Measurements from ENCODE around the gene FBXO11. TPM values are rescaled to one million over a fixed set of nuclear protein-coding genes. Genes with fewer than 3 reads are reported as not detected.

Gene FBXO11
- total RNA-seq, 1 donor from 2014 or later, result 34.7 TPM

DNA sequence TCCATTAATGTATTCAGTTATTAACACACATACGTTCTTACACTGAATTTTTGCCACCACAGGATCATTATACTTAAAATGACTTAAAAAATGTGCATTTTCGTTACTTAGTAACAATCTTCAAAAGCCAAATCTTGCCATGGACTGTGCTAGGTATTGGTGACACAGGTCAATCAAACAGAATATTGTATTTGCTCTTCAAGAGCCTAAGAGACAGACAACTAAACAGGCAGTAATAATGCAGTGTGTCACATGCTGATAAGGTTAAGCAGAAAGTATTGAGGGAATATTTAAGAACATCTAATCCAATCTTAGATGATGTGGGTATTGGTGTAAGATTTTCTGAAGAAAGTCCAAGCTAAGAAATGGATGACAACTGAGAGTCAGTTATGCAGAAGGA is 56.9 kb downstream of the FBXO11 start:
- no peaks in the 10 kb centered on the region for H3K36me3 ChIP-seq
- no peaks in the 10 kb centered on the region for H3K9me3 ChIP-seq (replicated peaks)
- H3K27ac ChIP-seq (replicated peaks), result no peak overlapping the region
- no peak for DNase-seq
- peaks cover 77% of the 10 kb centered on the region for H3K4me1 ChIP-seq
- intact Hi-C loops (cut with micrococcal nuclease), result no loop called here
- no peak overlapping the region for H3K4me3 ChIP-seq
- TF ChIP-seq CTCF (IDR thresholded peaks at IDR 0.05; ENCODE audit: borderline replicate concordance), result no peak
- H3K27me3 ChIP-seq (ENCODE audit: low read depth), result no peaks in the 10 kb centered on the region

- Histone ChIP-seq H3K4me1 (peaks cover 62% of the 10 kb centered on the region), H3K36me3 (peaks cover 6% of the 10 kb centered on the region), H3K9me3 (replicated peaks) (no peaks in the 10 kb centered on the region), H3K27me3 (ENCODE audit: low read depth) (no peaks in the 10 kb centered on the region), H3K27ac (replicated peaks) (peak overlapping the region; percentile 31), H3K4me3 (no peak overlapping the region)
- TF ChIP-seq CTCF (IDR thresholded peaks at IDR 0.05; ENCODE audit: borderline replicate concordance), result no peak
- intact Hi-C loops (cut with micrococcal nuclease), result no loop called here
- no peak for DNase-seq
Observed at GRCh38 chr2:47844162-47844561, 62.1 kb downstream of the FBXO11 start.

DNA sequence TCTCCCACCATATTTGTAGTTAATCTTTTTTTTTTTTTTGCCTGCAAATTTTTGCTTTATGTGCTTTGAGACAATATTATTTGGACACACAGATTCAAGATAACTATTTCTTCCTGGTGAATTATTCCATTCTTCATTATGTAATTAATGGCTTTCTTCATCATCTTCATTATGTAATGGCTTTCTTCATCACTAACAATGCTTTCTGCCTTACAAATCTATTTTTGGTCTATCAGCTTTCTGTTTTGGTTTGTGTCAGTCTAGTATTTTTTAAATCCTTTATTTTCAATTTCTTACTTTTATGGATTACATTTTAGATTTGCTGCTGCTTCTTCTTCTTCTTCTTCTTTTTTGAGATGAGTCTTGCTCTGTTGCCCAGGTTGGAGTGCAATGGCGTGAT is 62.9 kb downstream of the FBXO11 start:
- intact Hi-C loops (cut with micrococcal nuclease), result no loop called here

GRCh38 chr2:47842846-47843245 is 63.5 kb downstream of the FBXO11 start:
- H3K27ac ChIP-seq (replicated peaks), result no peak overlapping the region
- H3K9me3 ChIP-seq (replicated peaks), result no peaks in the 10 kb centered on the region
- H3K27me3 ChIP-seq (ENCODE audit: low read depth), result no peaks in the 10 kb centered on the region
- H3K4me3 ChIP-seq, result no peak overlapping the region
- DNase-seq, result no peak
- no peak for TF ChIP-seq CTCF (IDR thresholded peaks at IDR 0.05; ENCODE audit: borderline replicate concordance)
- intact Hi-C loops (cut with micrococcal nuclease), result no loop called here
- H3K4me1 ChIP-seq, result peaks cover 56% of the 10 kb centered on the region
- peaks cover 19% of the 10 kb centered on the region for H3K36me3 ChIP-seq

More for the DNA sequence above, 62.9 kb downstream of the FBXO11 start:
- TF ChIP-seq CTCF (IDR thresholded peaks at IDR 0.05; ENCODE audit: borderline replicate concordance), result no peak
- no peak overlapping the region for H3K27ac ChIP-seq (replicated peaks)
- H3K4me1 ChIP-seq, result peaks cover 57% of the 10 kb centered on the region
- H3K4me3 ChIP-seq, result no peak overlapping the region
- DNase-seq, result no peak
- H3K27me3 ChIP-seq (ENCODE audit: low read depth), result no peaks in the 10 kb centered on the region
- H3K36me3 ChIP-seq, result peaks cover 13% of the 10 kb centered on the region
- no peaks in the 10 kb centered on the region for H3K9me3 ChIP-seq (replicated peaks)

- TF ChIP-seq CTCF (IDR thresholded peaks at IDR 0.05; ENCODE audit: borderline replicate concordance), result no peak
- H3K27me3 ChIP-seq (ENCODE audit: low read depth), result no peaks in the 10 kb centered on the region
- intact Hi-C loops (cut with micrococcal nuclease), result no loop called here
- DNase-seq, result no peak
- H3K27ac ChIP-seq (replicated peaks), result no peak overlapping the region
- H3K36me3 ChIP-seq, result peaks cover 61% of the 10 kb centered on the region
- no peak overlapping the region for H3K4me3 ChIP-seq
- peaks cover 24% of the 10 kb centered on the region for H3K4me1 ChIP-seq
- H3K9me3 ChIP-seq (replicated peaks), result no peaks in the 10 kb centered on the region
Observed at GRCh38 chr2:47838686-47839085, 67.6 kb downstream of the FBXO11 start.

DNA sequence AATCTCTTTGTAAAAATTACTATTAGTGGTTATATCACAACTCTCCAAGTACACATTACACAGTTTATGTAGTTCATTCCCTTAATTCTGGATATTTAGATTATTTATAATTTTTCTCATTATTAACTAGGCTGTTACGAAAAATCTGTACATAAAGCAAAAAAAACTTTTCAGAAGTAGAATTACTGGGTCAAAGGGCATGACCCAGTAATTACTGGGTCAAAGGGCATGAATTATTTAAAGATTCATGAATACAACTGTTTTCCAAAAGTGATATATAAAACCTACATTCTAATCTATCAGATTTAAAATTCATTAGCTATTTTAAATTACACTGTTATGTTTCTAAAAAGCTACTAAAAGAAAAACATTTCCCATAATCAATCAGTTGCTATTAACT is 68.0 kb downstream of the FBXO11 start:
- H3K27me3 ChIP-seq (ENCODE audit: low read depth), result no peaks in the 10 kb centered on the region
- H3K4me1 ChIP-seq, result peaks cover 20% of the 10 kb centered on the region
- no peak for TF ChIP-seq CTCF (IDR thresholded peaks at IDR 0.05; ENCODE audit: borderline replicate concordance)
- intact Hi-C loops (cut with micrococcal nuclease), result no loop called here
- H3K4me3 ChIP-seq, result no peak overlapping the region
- no peak overlapping the region for H3K27ac ChIP-seq (replicated peaks)
- DNase-seq, result no peak
- peaks cover 65% of the 10 kb centered on the region for H3K36me3 ChIP-seq
- no peaks in the 10 kb centered on the region for H3K9me3 ChIP-seq (replicated peaks)
